GM04503 (cell line): ENCODE measurements around the gene PNMA3.
"Not testable (repeated sequence)": the region's sequence is repeated elsewhere in the genome, so short reads cannot be mapped to it uniquely, and the experiment has no call there.

Experiments
- DNase-seq: peaks from one replicate; pipeline ENCODE4 v3.0.0-alpha.2; 2012; ENCODE audit warnings: low read depth

The PNMA3 gene

GRCh38 chrX:153074262-153074899, 18.1 kb downstream of the PNMA3 start:
- DNase-seq = no peak

- no peak for DNase-seq
Measured at GRCh38 chrX:153074935-153075334, 18.7 kb downstream of the PNMA3 start.

GRCh38 chrX:153075366-153075765, 19.1 kb downstream of the PNMA3 start:
- DNase-seq = no peak

GRCh38 chrX:153077437-153078135, 21.3 kb downstream of the PNMA3 start:
- DNase-seq = not testable (repeated sequence)

- DNase-seq = not testable (repeated sequence)
Measured at GRCh38 chrX:153083238-153083923, 27.1 kb downstream of the PNMA3 start.

GRCh38 chrX:153102418-153102817, 46.1 kb downstream of the PNMA3 start:
- no peak for DNase-seq

GRCh38 chrX:153104959-153105358, 48.7 kb downstream of the PNMA3 start:
- DNase-seq = not testable (repeated sequence)

- DNase-seq = not testable (repeated sequence)
Measured at GRCh38 chrX:153106092-153106801, 50.0 kb downstream of the PNMA3 start.
